H1 (cell line): Measurements from ENCODE around the gene CPD. TPM values are rescaled to one million over a fixed set of nuclear protein-coding genes. Genes with fewer than 3 reads are reported as not detected.

ENCODE experiments used
- CTCF ChIA-PET: fragments of 300-600 bp; sonication (Branson Sonifier 250); formaldehyde crosslinking; loops from one replicate; lab custom pipeline; 2021; ENCODE audit not compliant: partially characterized antibody; lab: Charles Lee
- POLR2A ChIA-PET: fragments of 300-600 bp; sonication (Branson Sonifier 250); formaldehyde crosslinking; loops from one replicate; lab custom pipeline; 2021; ENCODE audit warnings: inconsistent platforms; ENCODE audit not compliant: partially characterized antibody; lab: Charles Lee
- DNase-seq, 2 experiments: peaks; one replicate each; pipeline versions ENCODE4 v3.0.0 to v3.0.0-alpha.2; 2010 to 2022; ENCODE audit warnings: low spot score in 2 of 2, low read depth in 1 of 2, mixed read lengths in 1 of 2
- FAIRE-seq: peaks from 2 replicates; lab custom pipeline; 2011; peaks lifted over from hg19 to GRCh38; lab: Jason Lieb, UNC
- H2AFZ ChIP-seq: 2 replicates; pipeline ENCODE4 v1.8.1; 2012; ENCODE audit warnings: low read length, inconsistent platforms
- H2AK5ac ChIP-seq: 2 replicates; pipeline ENCODE4 v1.6.1; 2013; ENCODE audit warnings: low read depth, low read length
- H2BK120ac ChIP-seq: replicated peaks from 2 replicates; pipeline ENCODE3; 2013; ENCODE audit warnings: low read depth, low read length, inconsistent platforms
- H2BK12ac ChIP-seq: 2 replicates; pipeline ENCODE4 v1.6.1; 2013; ENCODE audit warnings: low read depth, low read length
- H2BK15ac ChIP-seq: 2 replicates; pipeline ENCODE4 v1.6.1; 2013; ENCODE audit warnings: low read length
- H2BK20ac ChIP-seq: 2 replicates; pipeline ENCODE4 v1.6.1; 2013; ENCODE audit warnings: low read length
- H2BK5ac ChIP-seq: 2 replicates; pipeline ENCODE4 v1.6.1; 2013; ENCODE audit warnings: low read depth, low read length
- H3K14ac ChIP-seq: 2 replicates; pipeline ENCODE4 v1.6.1; 2013; ENCODE audit warnings: inconsistent platforms; ENCODE audit not compliant: insufficient read length
- H3K18ac ChIP-seq: 2 replicates; pipeline ENCODE4 v1.6.1; 2013; ENCODE audit warnings: low read length; ENCODE audit errors: extremely low read depth
- H3K23ac ChIP-seq: 2 replicates; pipeline ENCODE4 v1.6.1; 2013; ENCODE audit warnings: inconsistent platforms; ENCODE audit not compliant: insufficient read length
- H3K23me2 ChIP-seq: 2 replicates; pipeline ENCODE4 v1.6.1; 2013; ENCODE audit warnings: low read depth, low read length
- H3K27ac ChIP-seq: 2 replicates; pipeline ENCODE4 v1.6.1; 2011; ENCODE audit warnings: low read depth, low read length, inconsistent platforms
- H3K27me3 ChIP-seq, 4 experiments: replicated peaks in 1 of 4; 1 replicate in 1 of 4; 2 replicates in 3 of 4; pipeline versions ENCODE4 v1.6.1 to v1.8.1; 2011 to 2013; ENCODE audit warnings: low read length in 3 of 4, mild to moderate bottlenecking in 3 of 4, inconsistent platforms in 2 of 4, mixed read lengths in 2 of 4, moderate library complexity in 1 of 4; ENCODE audit not compliant: control insufficient read depth in 3 of 4, insufficient read depth in 3 of 4; ENCODE audit errors: extremely low read depth in 1 of 4
- H3K36me3 ChIP-seq, 4 experiments: 2 replicates each; pipeline versions ENCODE4 v1.6.1 to v1.8.1; 2011 to 2013; ENCODE audit warnings: mild to moderate bottlenecking in 4 of 4, low read length in 3 of 4, moderate library complexity in 2 of 4, control low read depth in 1 of 4, inconsistent platforms in 1 of 4; ENCODE audit not compliant: insufficient read depth in 4 of 4, control insufficient read depth in 2 of 4
- H3K4ac ChIP-seq: replicated peaks from 2 replicates; pipeline ENCODE3; 2013; ENCODE audit warnings: low read length, low read depth, mixed read lengths, inconsistent platforms; ENCODE audit not compliant: insufficient read length
- H3K4me1 ChIP-seq, 4 experiments: replicated peaks in 1 of 4; 1 replicate in 1 of 4; 2 replicates in 3 of 4; pipeline versions ENCODE4 v1.6.1 to v1.8.1; 2011 to 2013; ENCODE audit warnings: low read length in 3 of 4, inconsistent platforms in 2 of 4, mixed read lengths in 1 of 4; ENCODE audit not compliant: insufficient read depth in 4 of 4, control insufficient read depth in 3 of 4
- H3K4me2 ChIP-seq, 2 experiments: 2 replicates each; pipeline versions ENCODE4 v1.6.1 to v1.8.1; 2011 to 2013; ENCODE audit warnings: low read depth in 2 of 2, low read length in 2 of 2, control low read depth in 1 of 2, inconsistent platforms in 1 of 2, mild to moderate bottlenecking in 1 of 2; ENCODE audit not compliant: insufficient read depth in 1 of 2
- H3K4me3 ChIP-seq, 4 experiments: fragments of 200-600, 300-600 bp in 1 of 4; sonication (generic), shearing (Covaris generic), sonication (Bioruptor Twin) in 1 of 4; 2 replicates each; pipeline versions ENCODE4 v1.5.1 to v1.8.1; 2011 to 2016; ENCODE audit warnings: low read length in 4 of 4, low read depth in 3 of 4, control low read depth in 2 of 4, inconsistent platforms in 2 of 4, mild to moderate bottlenecking in 2 of 4, mixed read lengths in 1 of 4, moderate library complexity in 1 of 4; ENCODE audit not compliant: insufficient read depth in 2 of 4; ENCODE audit errors: extremely low read depth in 1 of 4
- H3K56ac ChIP-seq: replicated peaks from 2 replicates; pipeline ENCODE3; 2013; ENCODE audit warnings: low read depth, mild to moderate bottlenecking, mixed read lengths, low read length, inconsistent platforms; ENCODE audit not compliant: insufficient read length
- H3K79me1 ChIP-seq: 2 replicates; pipeline ENCODE4 v1.6.1; 2013; ENCODE audit warnings: low read depth, low read length, control low read depth
- H3K79me2 ChIP-seq, 2 experiments: 2 replicates each; pipeline versions ENCODE4 v1.6.1 to v1.8.1; 2012 to 2013; ENCODE audit warnings: low read length in 2 of 2, mild to moderate bottlenecking in 2 of 2, inconsistent platforms in 1 of 2; ENCODE audit not compliant: insufficient read depth in 2 of 2, control insufficient read depth in 1 of 2
- H3K9ac ChIP-seq, 4 experiments: replicated peaks in 1 of 4; 1 replicate in 1 of 4; 2 replicates in 3 of 4; pipeline versions ENCODE4 v1.6.1 to v1.8.1; 2011 to 2013; ENCODE audit warnings: low read depth in 3 of 4, low read length in 3 of 4, control low read depth in 2 of 4, mild to moderate bottlenecking in 2 of 4, moderate library complexity in 2 of 4, inconsistent platforms in 1 of 4; ENCODE audit errors: extremely low read depth in 1 of 4
- H3K9me3 ChIP-seq, 2 experiments: 2 replicates each; pipeline versions ENCODE4 v1.6.1 to v1.8.1; 2012 to 2013; ENCODE audit warnings: mild to moderate bottlenecking in 2 of 2, moderate library complexity in 2 of 2, control low read depth in 1 of 2, inconsistent platforms in 1 of 2, low read depth in 1 of 2, low read length in 1 of 2, mixed read lengths in 1 of 2; ENCODE audit not compliant: insufficient read depth in 2 of 2
- H4K20me1 ChIP-seq, 2 experiments: replicated peaks in 1 of 2; 2 replicates each; pipeline versions ENCODE3 to v1.8.1; 2011 to 2013; ENCODE audit warnings: inconsistent platforms in 2 of 2, low read length in 2 of 2, mild to moderate bottlenecking in 1 of 2; ENCODE audit not compliant: insufficient read depth in 2 of 2, control insufficient read depth in 1 of 2
- H4K5ac ChIP-seq: 2 replicates; pipeline ENCODE4 v1.6.1; 2013; ENCODE audit warnings: low read length, low read depth, mixed read lengths, inconsistent platforms; ENCODE audit not compliant: insufficient read length
- H4K8ac ChIP-seq: 2 replicates; pipeline ENCODE4 v1.8.0; 2013; ENCODE audit warnings: mild to moderate bottlenecking, moderate library complexity, low read length, inconsistent platforms; ENCODE audit not compliant: insufficient read depth; ENCODE audit errors: extremely low read depth
- H4K91ac ChIP-seq: replicated peaks from 2 replicates; pipeline ENCODE3; 2013; ENCODE audit warnings: low read length, mixed read lengths, inconsistent platforms; ENCODE audit not compliant: insufficient read length
- BCL11A ChIP-seq, 2 experiments: IDR thresholded peaks; one replicate each; pipeline ENCODE4 v1.6.1; 2011; ENCODE audit warnings: low read depth in 2 of 2, low read length in 2 of 2, mild to moderate bottlenecking in 2 of 2
- WGBS, 2 experiments: shearing (Covaris generic) in 1 of 2; methylation state at CpG; one replicate each; pipeline versions ENCODE4 v1.1.6 to v1.1.7; 2013 to 2015; ENCODE audit warnings: low lambda C conversion rate in 2 of 2, mixed read lengths in 2 of 2, inconsistent platforms in 1 of 2, low coverage in 1 of 2, missing lambda C conversion rate in 1 of 2; ENCODE audit not compliant: insufficient replicate concordance in 2 of 2, insufficient coverage in 1 of 2, insufficient read length in 1 of 2; ENCODE audit errors: extremely low coverage in 1 of 2, missing lambda C conversion rate in 1 of 2; 5-methylcytosine and 5-hydroxymethylcytosine counted together
- polyA plus RNA-seq, 7 experiments: library from polyadenylated mRNA; depleted of rRNA in 3 of 7; stranded (reverse) in 5 of 7; unstranded in 2 of 7; fragments of >200 nt in 5 of 7; fragments of 200-250 nt in 2 of 7; gene quantifications; 1 replicate in 5 of 7; 2 replicates in 1 of 7; 4 replicates in 1 of 7; pipeline versions ENCODE4 v1.2.1 to v1.2.3, GENCODE V29; 2011 to 2013; ENCODE audit warnings: missing spikeins in 2 of 7, mixed read lengths in 2 of 7
- total RNA-seq: library from RNA; stranded (reverse); fragmentation: NEBNext Ultra II Directional; extraction: Animal tissue kit (Norgen Biotek cat#: 25700); gene quantifications from 2 replicates; pipeline ENCODE4 v1.2.1, GENCODE V29; 2021

The CPD gene
- total and polyA plus RNA-seq, 2 of the 8 experiments (the other 6 are each of a cell fraction or from before 2014, with no cell fraction given), result 8.6 to 46.2 TPM

DNA sequence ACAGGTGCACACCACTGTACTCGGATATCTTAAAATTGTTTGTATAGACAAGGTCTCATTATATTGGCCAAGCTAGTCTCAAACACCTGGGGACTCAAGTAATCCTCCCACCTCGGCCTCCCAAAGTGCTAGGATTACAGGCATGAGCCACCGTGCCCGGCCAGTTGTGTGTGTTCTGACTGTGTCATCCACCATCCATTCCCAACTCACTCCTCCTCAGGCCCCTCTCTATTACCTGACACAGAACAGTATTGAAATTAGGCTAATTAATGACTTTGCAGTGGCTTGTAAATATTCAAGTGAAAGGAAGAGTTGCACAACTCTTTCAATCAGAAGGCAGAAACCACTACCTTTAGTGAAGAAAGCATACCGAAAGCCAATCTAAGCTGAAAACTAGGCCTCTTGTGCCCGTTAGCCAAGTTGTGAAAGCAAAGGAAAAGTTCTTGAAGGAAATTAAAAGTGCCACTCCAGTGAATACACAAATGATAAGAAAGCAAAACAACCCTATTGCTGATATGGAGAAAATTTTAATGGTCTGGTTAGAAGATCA lies 127.2 kb downstream of the CPD start:
- no peak overlapping the region for H2BK15ac ChIP-seq

More for the DNA sequence above, 127.2 kb downstream of the CPD start:
- Histone ChIP-seq H2AK5ac (no peak overlapping the region), H2BK120ac (no peak overlapping the region), H4K91ac (no peak overlapping the region), H4K5ac (no peak overlapping the region), H3K27me3 (no peaks in the 10 kb centered on the region), H4K8ac (no peak overlapping the region), H3K36me3 (peaks cover 0 to 14% (median 7%) of the 10 kb centered on the region in 4 experiments; a peak in 2 of 8 replicates), H3K4me3 (no peak overlapping the region), H3K79me2 (no peaks in the 10 kb centered on the region; a peak in 1 of 4 replicates), H3K4me2 (no peak overlapping the region), H3K14ac (no peak overlapping the region), H3K79me1 (peaks cover 2% of the 10 kb centered on the region; the same call in 1 of the 2 replicates), H3K27ac (no peak overlapping the region), H3K9ac (no peak overlapping the region), H4K20me1 (no peaks in the 10 kb centered on the region), H3K23ac (no peak overlapping the region), H2BK12ac (no peak overlapping the region), H3K23me2 (no peaks in the 10 kb centered on the region), H3K4ac (no peak overlapping the region), H3K4me1 (no peaks in the 10 kb centered on the region)
- no peak for FAIRE-seq
- DNase-seq, result no peak
- POLR2A ChIA-PET, result interaction anchor here (0.7 to 1.1 kb wide), 2 partner anchors 9 to 29 kb away, joined by 3 to 4 read pairs; partner anchors contain the start of gene GOSR1
- CTCF ChIA-PET, result interaction anchor here (0.9 kb wide), 1 partner anchor 199 kb away, joined by 3 read pairs; no protein-coding TSS in a partner anchor
- 93% methylated on average over 6 of the region's 6 CpGs; no CpG with 5 or more reads in 1 of the 2 experiments for WGBS, 2 experiments
- TF ChIP-seq BCL11A (IDR thresholded peaks at IDR 0.05; ENCODE audit: low read depth in 2 of 2, low read length in 2 of 2), result no peak
- TF ChIP-seq, all 59 proteins: peak for 0
- Histone ChIP-seq H2AFZ (no peak overlapping the region), H3K56ac (no peak overlapping the region), H2BK20ac (no peak overlapping the region), H3K9me3 (no peaks in the 10 kb centered on the region), H3K18ac (no peak overlapping the region), H2BK5ac (no peak overlapping the region)
